Measurements from ENCODE around the gene HDAC9. TPM values are rescaled to one million over a fixed set of nuclear protein-coding genes. Genes with fewer than 3 reads are reported as not detected.

HDAC9 gene
- total and polyA plus RNA-seq, 2 of the 13 experiments (the other 11 are each of a cell fraction or from before 2014, with no cell fraction given), result 0.05 to 0.07 TPM

- TF ChIP-seq, protein P1, sequence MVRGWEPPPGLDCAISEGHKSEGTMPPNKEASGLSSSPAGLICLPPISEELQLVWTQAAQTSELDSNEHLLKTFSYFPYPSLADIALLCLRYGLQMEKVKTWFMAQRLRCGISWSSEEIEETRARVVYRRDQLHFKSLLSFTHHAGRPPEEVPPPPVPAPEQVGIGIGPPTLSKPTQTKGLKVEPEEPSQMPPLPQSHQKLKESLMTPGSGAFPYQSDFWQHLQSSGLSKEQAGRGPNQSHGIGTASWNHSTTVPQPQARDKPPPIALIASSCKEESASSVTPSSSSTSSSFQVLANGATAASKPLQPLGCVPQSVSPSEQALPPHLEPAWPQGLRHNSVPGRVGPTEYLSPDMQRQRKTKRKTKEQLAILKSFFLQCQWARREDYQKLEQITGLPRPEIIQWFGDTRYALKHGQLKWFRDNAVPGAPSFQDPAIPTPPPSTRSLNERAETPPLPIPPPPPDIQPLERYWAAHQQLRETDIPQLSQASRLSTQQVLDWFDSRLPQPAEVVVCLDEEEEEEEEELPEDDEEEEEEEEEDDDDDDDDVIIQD (CRISPR knock-in tag; IDR thresholded peaks at IDR 0.05; ENCODE audit: low read depth), result no peak
- TF ChIP-seq ZBTB2 (CRISPR knock-in tag; IDR thresholded peaks at IDR 0.05; ENCODE audit: low read depth), result no peak
- no peak for TF ChIP-seq NR2F1 (CRISPR knock-in tag; IDR thresholded peaks at IDR 0.05)
- TF ChIP-seq TOPORS (CRISPR knock-in tag; IDR thresholded peaks at IDR 0.05), result no peak
- TF ChIP-seq GATA4 (IDR thresholded peaks at IDR 0.05; ENCODE audit: borderline replicate concordance, low read depth), result no peak
- TF ChIP-seq, protein P2, sequence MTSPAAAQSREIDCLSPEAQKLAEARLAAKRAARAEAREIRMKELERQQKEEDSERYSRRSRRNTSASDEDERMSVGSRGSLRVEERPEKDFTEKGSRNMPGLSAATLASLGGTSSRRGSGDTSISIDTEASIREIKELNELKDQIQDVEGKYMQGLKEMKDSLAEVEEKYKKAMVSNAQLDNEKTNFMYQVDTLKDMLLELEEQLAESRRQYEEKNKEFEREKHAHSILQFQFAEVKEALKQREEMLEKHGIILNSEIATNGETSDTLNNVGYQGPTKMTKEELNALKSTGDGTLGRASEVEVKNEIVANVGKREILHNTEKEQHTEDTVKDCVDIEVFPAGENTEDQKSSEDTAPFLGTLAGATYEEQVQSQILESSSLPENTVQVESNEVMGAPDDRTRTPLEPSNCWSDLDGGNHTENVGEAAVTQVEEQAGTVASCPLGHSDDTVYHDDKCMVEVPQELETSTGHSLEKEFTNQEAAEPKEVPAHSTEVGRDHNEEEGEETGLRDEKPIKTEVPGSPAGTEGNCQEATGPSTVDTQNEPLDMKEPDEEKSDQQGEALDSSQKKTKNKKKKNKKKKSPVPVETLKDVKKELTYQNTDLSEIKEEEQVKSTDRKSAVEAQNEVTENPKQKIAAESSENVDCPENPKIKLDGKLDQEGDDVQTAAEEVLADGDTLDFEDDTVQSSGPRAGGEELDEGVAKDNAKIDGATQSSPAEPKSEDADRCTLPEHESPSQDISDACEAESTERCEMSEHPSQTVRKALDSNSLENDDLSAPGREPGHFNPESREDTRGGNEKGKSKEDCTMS (CRISPR knock-in tag; conservative IDR thresholded peaks at IDR 0.05), result no peak
- TF ChIP-seq TRAFD1 (CRISPR knock-in tag; IDR thresholded peaks at IDR 0.05; ENCODE audit: borderline replicate concordance), result no peak
These were observed 348.4 kb downstream of the HDAC9 start (continued) for GRCh38 chr7:18843979-18844378.
